ENCODE data around the gene MACROH2A1. TPM values are rescaled to one million over a fixed set of nuclear protein-coding genes. Genes with fewer than 3 reads are reported as not detected.
A peak's percentile ranks its signal among the peaks of the same experiment; 100 is the strongest.

Gene MACROH2A1
- total and polyA plus RNA-seq, 8 donors, result 183 to 309 (median 235) TPM

GRCh38 chr5:135384898-135385297 lies 14.1 kb downstream of the MACROH2A1 start:
- Histone ChIP-seq H3K27me3 (no peaks in the 10 kb centered on the region), H3K9me3 (no peaks in the 10 kb centered on the region), H3K27ac (peak overlapping the region in 1 of 2 donors; percentile 92), H3K4me1 (peaks cover 15 to 80% of the 10 kb centered on the region in 2 donors), H3K4me3 (no peak overlapping the region), H3K36me3 (peaks cover 0 to 93% of the 10 kb centered on the region in 2 donors)
- DNase-seq (no peak), ATAC-seq (no peak)
- TF ChIP-seq CTCF (IDR thresholded peaks at IDR 0.05), result no peak
- intact Hi-C loops (cut with DNase I), result no loop called here

- Histone ChIP-seq H3K27ac (no peak overlapping the region), H3K4me1 (peaks cover 23 to 80% of the 10 kb centered on the region in 2 donors), H3K27me3 (no peaks in the 10 kb centered on the region), H3K4me3 (no peak overlapping the region), H3K9me3 (no peaks in the 10 kb centered on the region), H3K36me3 (peaks cover 0 to 93% of the 10 kb centered on the region in 2 donors)
- no peak for TF ChIP-seq CTCF (IDR thresholded peaks at IDR 0.05)
- intact Hi-C loops (cut with DNase I), result no loop called here
- ATAC-seq, result no peak
- DNase-seq, result no peak
These were observed 15.1 kb downstream of the MACROH2A1 start for GRCh38 chr5:135383803-135384495.

- no peaks in the 10 kb centered on the region for H3K9me3 ChIP-seq
- intact Hi-C loops (cut with DNase I), result no loop called here
- ATAC-seq (no peak), DNase-seq (no peak)
- H3K36me3 ChIP-seq, result peaks cover 0 to 93% of the 10 kb centered on the region in 2 donors
- H3K4me1 ChIP-seq, result peaks cover 23 to 80% of the 10 kb centered on the region in 2 donors
- H3K4me3 ChIP-seq, result no peak overlapping the region
- no peaks in the 10 kb centered on the region for H3K27me3 ChIP-seq
- no peak overlapping the region for H3K27ac ChIP-seq
- no peak for TF ChIP-seq CTCF (IDR thresholded peaks at IDR 0.05)
These were observed 16.1 kb downstream of the MACROH2A1 start for GRCh38 chr5:135382981-135383380.

GRCh38 chr5:135382106-135382790 lies 16.8 kb downstream of the MACROH2A1 start:
- Histone ChIP-seq H3K27ac (no peak overlapping the region), H3K36me3 (peaks cover 0 to 94% of the 10 kb centered on the region in 2 donors), H3K27me3 (no peaks in the 10 kb centered on the region), H3K4me1 (peaks cover 18 to 80% of the 10 kb centered on the region in 2 donors), H3K4me3 (no peak overlapping the region), H3K9me3 (no peaks in the 10 kb centered on the region)
- no peak for TF ChIP-seq CTCF (IDR thresholded peaks at IDR 0.05)
- intact Hi-C loops (cut with DNase I), result no loop called here
- ATAC-seq, result no peak
- no peak for DNase-seq

GRCh38 chr5:135379046-135379654 lies 19.9 kb downstream of the MACROH2A1 start:
- no peak for TF ChIP-seq CTCF (IDR thresholded peaks at IDR 0.05)
- intact Hi-C loops (cut with DNase I), result no loop called here
- H3K9me3 ChIP-seq, result no peaks in the 10 kb centered on the region
- H3K27ac ChIP-seq, result no peak overlapping the region
- ATAC-seq (no peak), DNase-seq (no peak)
- H3K36me3 ChIP-seq, result peaks cover 0 to 97% of the 10 kb centered on the region in 2 donors
- H3K27me3 ChIP-seq, result no peaks in the 10 kb centered on the region
- H3K4me3 ChIP-seq, result no peak overlapping the region
- H3K4me1 ChIP-seq, result peaks cover 11 to 80% of the 10 kb centered on the region in 2 donors

Data from left lung (tissue), 10 donors.